IMR-90 (cell line): ENCODE measurements around the gene SLC29A1.

Experiments
- CEBPB ChIP-seq: IDR thresholded peaks from 2 replicates; pipeline ENCODE4 v1.6.1; 2012; ENCODE audit warnings: low read depth, low read length, improper control_type of control experiment
- CTCF ChIP-seq: conservative IDR thresholded peaks from 2 replicates; pipeline ENCODE4 v1.5.1; 2012; ENCODE audit warnings: mild to moderate bottlenecking, low read depth, low read length, improper control_type of control experiment
- MAFK ChIP-seq: IDR thresholded peaks from 2 replicates; pipeline ENCODE4 v1.6.1; 2012; ENCODE audit warnings: low read depth, low read length, improper control_type of control experiment
- MAZ ChIP-seq: IDR thresholded peaks from 2 replicates; pipeline ENCODE4 v1.6.1; 2012; ENCODE audit warnings: low read depth, mild to moderate bottlenecking, low read length, improper control_type of control experiment, moderate library complexity, borderline replicate concordance
- MXI1 ChIP-seq: IDR thresholded peaks from 2 replicates; pipeline ENCODE4 v1.6.1; 2012; ENCODE audit warnings: low read depth, mild to moderate bottlenecking, low read length, moderate library complexity, borderline replicate concordance
- NFE2L2 ChIP-seq: fragments of 150-350 bp; IDR thresholded peaks from 2 replicates; pipeline ENCODE4 v1.6.1; 2016; ENCODE audit warnings: low read depth, mild to moderate bottlenecking, low read length
- POLR2A ChIP-seq: IDR thresholded peaks from 2 replicates; pipeline ENCODE4 v1.6.1; 2012; ENCODE audit warnings: mild to moderate bottlenecking, low read depth, low read length
- RAD21 ChIP-seq: IDR thresholded peaks from 2 replicates; pipeline ENCODE4 v1.6.1; 2012; ENCODE audit warnings: low read length, improper control_type of control experiment
- RFX5 ChIP-seq: IDR thresholded peaks from 2 replicates; pipeline ENCODE4 v1.8.0; 2012; ENCODE audit warnings: low read depth, mild to moderate bottlenecking, low read length, moderate library complexity
- SMC3 ChIP-seq: fragments of 150-350 bp; IDR thresholded peaks from 2 replicates; pipeline ENCODE4 v1.6.1; 2016; ENCODE audit warnings: low read depth, mild to moderate bottlenecking, antibody characterized with exemption, low read length, moderate library complexity
- USF2 ChIP-seq: fragments of 150-350 bp; IDR thresholded peaks from 2 replicates; pipeline ENCODE4 v1.6.1; 2017; ENCODE audit warnings: mild to moderate bottlenecking, antibody characterized with exemption, low read length, low read depth

GRCh38 chr6:44235269-44235668 is 11.9 kb downstream of the SLC29A1 start:
- TF ChIP-seq CTCF = no peak
- no peak for TF ChIP-seq USF2
- TF ChIP-seq POLR2A = no peak
- no peak for TF ChIP-seq SMC3
- TF ChIP-seq NFE2L2 = no peak
- no peak for TF ChIP-seq MAZ
- no peak for TF ChIP-seq RAD21
- no peak for TF ChIP-seq RFX5
- no peak for TF ChIP-seq MXI1
- TF ChIP-seq MAFK = no peak
- no peak for TF ChIP-seq CEBPB
